Measurements from ENCODE around the gene HDAC4. TPM values are rescaled to one million over a fixed set of nuclear protein-coding genes. Genes with fewer than 3 reads are reported as not detected.
A peak's percentile ranks its signal among the peaks of the same experiment; 100 is the strongest.

The HDAC4 gene
- total RNA-seq, 1 experiment from 2014 or later = 47.6 TPM

GRCh38 chr2:239379641-239380170 lies 21.1 kb downstream of the HDAC4 start:
- Histone ChIP-seq H3K4me1 (ENCODE audit: control insufficient read depth in 1 of 2, insufficient read depth in 2 of 2, low read length in 2 of 2) (no peaks in the 10 kb centered on the region), H3K9ac (ENCODE audit: low read length) (no peak overlapping the region), H3K27me3 (ENCODE audit: insufficient read depth, low read length) (no peaks in the 10 kb centered on the region), H4K20me1 (ENCODE audit: insufficient read depth) (no peaks in the 10 kb centered on the region), H3K27ac (ENCODE audit: low read depth, low read length) (no peak overlapping the region), H3K79me2 (ENCODE audit: insufficient read depth, low read length) (peaks cover 15% of the 10 kb centered on the region), H3K36me3 (ENCODE audit: control insufficient read depth in 1 of 2, insufficient read depth in 2 of 2, low read length in 2 of 2) (no peaks in the 10 kb centered on the region), H3K4me2 (ENCODE audit: low read length) (no peak overlapping the region), H2AFZ (ENCODE audit: low read depth, low read length, poor library complexity, severe bottlenecking) (no peak overlapping the region), H3K4me3 (replicated peaks in 1 of 2; ENCODE audit: low read depth in 1 of 2, low read length in 2 of 2) (no peak overlapping the region), H3K9me2 (ENCODE audit: insufficient read depth) (no peaks in the 10 kb centered on the region), H3K9me3 (ENCODE audit: control insufficient read depth in 1 of 2, insufficient read depth in 1 of 2, low read depth in 1 of 2, low read length in 2 of 2) (no peaks in the 10 kb centered on the region)
- no peak for DNase-seq (ENCODE audit: low read depth, low spot score)
- TF ChIP-seq JUND (IDR thresholded peaks at IDR 0.05) (no peak), YY1 (IDR thresholded peaks at IDR 0.05; ENCODE audit: extremely low read depth, insufficient replicate concordance, low read depth, low read length) (no peak), CTCF (IDR thresholded peaks at IDR 0.05 in 2 of 3, conservative IDR thresholded peaks at IDR 0.05 in 1 of 3; ENCODE audit: borderline replicate concordance in 1 of 3, insufficient read depth in 1 of 3, low read depth in 2 of 3, low read length in 2 of 3) (peak in 1 of 3 experiments; percentile 42; a peak in 2 of 6 replicates), RAD21 (IDR thresholded peaks at IDR 0.05; ENCODE audit: low read depth) (peak; percentile 51), SP1 (IDR thresholded peaks at IDR 0.05; ENCODE audit: low read depth) (no peak)
- BruUV-seq (replicated peaks) = no TSS peak
- CTCF ChIA-PET = no interaction called here
- intact Hi-C loops (cut with micrococcal nuclease) = loop anchor here (5.0 kb wide), 1 partner anchor 503 kb away; no protein-coding TSS in a partner anchor
- peak; percentile 45 for ATAC-seq
- RAD21 ChIA-PET (ENCODE audit: low non-redundant PET in 1 of 2, low total read pairs in 2 of 2, uncharacterized antibody in 2 of 2, unreplicated experiment in 2 of 2) = no interaction called here
- POLR2A ChIA-PET = no interaction called here

- no peak overlapping the region for H3K27ac ChIP-seq (ENCODE audit: low read depth, low read length)
- H3K4me3 ChIP-seq (replicated peaks in 1 of 2; ENCODE audit: low read depth in 1 of 2, low read length in 2 of 2) = no peak overlapping the region
- DNase-seq (ENCODE audit: low read depth, low spot score) = no peak
- no TSS peak for BruUV-seq (replicated peaks)
- RAD21 ChIA-PET (ENCODE audit: low non-redundant PET in 1 of 2, low total read pairs in 2 of 2, uncharacterized antibody in 2 of 2, unreplicated experiment in 2 of 2) = no interaction called here
- peaks cover 10% of the 10 kb centered on the region for H3K79me2 ChIP-seq (ENCODE audit: insufficient read depth, low read length)
- no peak overlapping the region for H2AFZ ChIP-seq (ENCODE audit: low read depth, low read length, poor library complexity, severe bottlenecking)
- no peak overlapping the region for H3K4me2 ChIP-seq (ENCODE audit: low read length)
- H3K4me1 ChIP-seq (ENCODE audit: control insufficient read depth in 1 of 2, insufficient read depth in 2 of 2, low read length in 2 of 2) = no peaks in the 10 kb centered on the region
- H3K36me3 ChIP-seq (ENCODE audit: control insufficient read depth in 1 of 2, insufficient read depth in 2 of 2, low read length in 2 of 2) = no peaks in the 10 kb centered on the region
- CTCF ChIA-PET = no interaction called here
- ATAC-seq = no peak
- no peak overlapping the region for H3K9ac ChIP-seq (ENCODE audit: low read length)
- no peaks in the 10 kb centered on the region for H3K9me2 ChIP-seq (ENCODE audit: insufficient read depth)
- H3K9me3 ChIP-seq (ENCODE audit: control insufficient read depth in 1 of 2, insufficient read depth in 1 of 2, low read depth in 1 of 2, low read length in 2 of 2) = no peaks in the 10 kb centered on the region
- H3K27me3 ChIP-seq (ENCODE audit: insufficient read depth, low read length) = no peaks in the 10 kb centered on the region
- no peaks in the 10 kb centered on the region for H4K20me1 ChIP-seq (ENCODE audit: insufficient read depth)
- POLR2A ChIA-PET = no interaction called here
- intact Hi-C loops (cut with micrococcal nuclease) = loop anchor here (5.0 kb wide), 1 partner anchor 503 kb away; no protein-coding TSS in a partner anchor
- no peak for TF ChIP-seq ZFX (IDR thresholded peaks at IDR 0.05)
- TF ChIP-seq RAD21 (IDR thresholded peaks at IDR 0.05; ENCODE audit: low read depth) = no peak
- no peak for TF ChIP-seq MAX (IDR thresholded peaks at IDR 0.05)
- no peak for TF ChIP-seq EGR1 (IDR thresholded peaks at IDR 0.05; ENCODE audit: low read depth)
- TF ChIP-seq POLR2A (IDR thresholded peaks at IDR 0.05; ENCODE audit: borderline replicate concordance, extremely low read depth, insufficient read depth, insufficient read length) = no peak
- TF ChIP-seq REST (IDR thresholded peaks at IDR 0.05; ENCODE audit: low read depth) = no peak
- TF ChIP-seq ELF1 (IDR thresholded peaks at IDR 0.05; ENCODE audit: borderline replicate concordance, low read depth) = no peak
- no peak for TF ChIP-seq SP1 (IDR thresholded peaks at IDR 0.05; ENCODE audit: low read depth)
Measured at GRCh38 chr2:239378918-239379640, 21.7 kb downstream of the HDAC4 start.
